NCI-H774 (cell line): ENCODE results near the gene STAG1.
"Not testable (repeated sequence)": the region's sequence is repeated elsewhere in the genome, so short reads cannot be mapped to it uniquely, and the experiment has no call there.

Source experiments
- DNase-seq: peaks from one replicate; lab custom pipeline; 2025; lab: John Stamatoyannopoulos, UW

The STAG1 gene

DNA sequence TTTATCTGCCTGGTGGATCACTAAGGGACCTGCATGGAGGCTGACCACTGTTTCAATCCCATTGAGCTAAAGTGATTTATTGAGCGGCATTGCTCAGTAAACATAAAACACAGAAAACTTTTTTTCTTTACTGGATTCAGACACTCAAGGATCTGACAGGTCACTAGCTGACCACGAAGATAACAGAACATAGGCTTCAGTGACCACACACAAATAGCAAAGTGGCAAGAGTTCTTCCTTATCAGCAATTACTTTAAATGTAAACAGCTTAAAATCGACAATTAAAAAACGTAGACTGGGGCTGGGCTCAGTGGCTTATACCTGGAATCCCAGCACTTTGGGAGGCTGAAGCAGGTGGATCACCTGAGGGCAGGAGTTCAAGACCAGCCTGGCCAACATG, 48.7 kb downstream of the STAG1 start:
- DNase-seq = no peak

DNA sequence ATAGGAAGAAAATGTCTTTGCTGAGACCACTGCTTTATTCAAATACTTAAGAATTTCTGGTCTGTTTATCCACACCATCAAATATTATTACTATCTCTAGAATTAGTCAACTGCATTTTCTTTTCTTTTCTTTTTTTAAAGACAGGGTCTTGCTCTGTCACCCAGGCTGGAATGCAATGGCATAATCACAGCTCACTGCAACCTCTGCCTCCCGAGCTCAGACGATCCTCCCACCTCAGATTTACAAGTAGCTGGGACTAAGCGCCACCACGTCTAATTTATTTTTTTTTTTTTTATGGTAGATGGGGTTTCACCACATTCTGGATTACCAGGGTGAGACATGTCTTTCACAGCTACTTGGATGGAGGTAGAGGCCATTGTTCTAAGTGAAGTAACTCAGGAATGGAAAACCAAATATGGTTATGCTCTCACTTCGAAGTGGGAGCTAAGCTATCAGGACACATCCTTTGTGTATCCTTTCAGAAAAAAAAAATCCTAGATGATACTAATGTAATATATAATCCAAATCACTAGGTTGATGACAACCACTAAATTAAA, 52.8 kb downstream of the STAG1 start:
- DNase-seq = no peak

DNA sequence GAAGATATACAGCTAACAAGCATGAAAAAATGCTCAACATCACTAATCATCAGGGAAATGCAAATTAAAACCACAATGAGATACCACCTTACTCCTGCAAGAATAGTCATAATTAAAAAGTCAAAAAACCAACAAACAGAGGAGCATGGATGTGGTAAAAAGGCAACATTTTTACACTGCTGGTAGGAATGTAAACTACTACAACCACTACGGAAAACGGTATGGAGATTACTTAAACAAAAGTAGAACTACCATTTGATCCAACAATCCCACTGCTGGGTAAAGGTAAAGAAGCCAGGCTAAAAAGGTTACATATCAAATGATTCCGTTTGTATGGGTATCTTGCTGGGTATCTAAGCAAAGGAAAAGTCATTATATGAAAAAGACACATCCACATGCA, 53.8 kb downstream of the STAG1 start:
- no peak for DNase-seq

DNA sequence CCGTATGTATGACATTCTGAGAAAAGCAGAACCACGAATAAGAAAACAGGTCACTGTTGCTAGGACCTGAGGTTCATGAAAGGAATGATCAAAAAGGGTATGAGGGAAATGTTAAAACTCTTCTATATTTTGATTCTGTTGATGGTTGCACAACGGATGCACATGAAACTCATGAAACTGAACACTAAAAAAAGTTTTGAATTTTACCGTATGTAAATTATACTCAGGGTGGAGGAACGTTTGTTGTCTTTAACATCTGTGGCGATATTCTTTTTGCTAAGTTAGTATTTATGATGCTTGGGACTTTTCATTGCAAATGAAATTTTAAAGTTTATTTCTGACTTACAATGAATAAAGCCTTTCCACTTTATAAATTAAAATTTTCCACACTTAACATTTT, 55.4 kb downstream of the STAG1 start:
- DNase-seq = no peak

DNA sequence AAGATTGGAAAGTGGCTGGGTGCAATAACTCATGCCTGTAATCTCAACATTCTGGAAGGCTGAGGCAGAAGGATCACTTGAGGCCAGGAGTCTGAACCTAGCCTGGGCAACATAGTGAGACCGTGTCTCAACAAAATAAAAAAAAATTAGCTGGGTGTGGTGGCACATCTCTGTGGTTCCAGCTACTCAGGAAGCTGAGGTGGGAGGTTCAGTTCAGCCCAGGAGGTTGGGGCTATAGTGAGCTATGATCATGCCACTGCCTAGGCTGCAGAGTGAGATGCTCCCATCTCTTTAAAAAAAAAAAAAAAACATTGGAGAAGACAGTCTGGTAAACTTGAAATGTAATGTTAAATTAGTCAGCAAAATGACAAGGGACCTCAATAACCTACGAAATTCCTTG, 57.9 kb downstream of the STAG1 start:
- no peak for DNase-seq

DNA sequence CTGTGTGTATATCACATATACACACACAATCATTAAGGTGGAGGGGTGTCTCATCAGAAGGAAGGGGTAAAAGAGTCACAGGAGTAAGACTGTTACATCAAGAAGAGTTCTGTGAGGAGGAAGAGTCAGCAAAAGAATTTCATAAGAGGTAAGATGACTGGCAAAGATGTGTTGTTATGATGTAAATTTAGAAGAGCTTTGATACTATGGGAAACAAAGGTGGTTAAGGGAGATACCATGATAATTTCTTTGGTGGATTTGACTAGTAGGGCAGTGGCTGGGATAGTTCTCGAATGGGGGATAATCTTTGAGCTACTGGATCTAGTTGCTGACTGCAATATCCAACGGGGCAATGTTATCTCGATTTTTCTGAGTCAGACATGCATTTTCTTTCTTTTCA, 61.6 kb downstream of the STAG1 start:
- DNase-seq = no peak

DNA sequence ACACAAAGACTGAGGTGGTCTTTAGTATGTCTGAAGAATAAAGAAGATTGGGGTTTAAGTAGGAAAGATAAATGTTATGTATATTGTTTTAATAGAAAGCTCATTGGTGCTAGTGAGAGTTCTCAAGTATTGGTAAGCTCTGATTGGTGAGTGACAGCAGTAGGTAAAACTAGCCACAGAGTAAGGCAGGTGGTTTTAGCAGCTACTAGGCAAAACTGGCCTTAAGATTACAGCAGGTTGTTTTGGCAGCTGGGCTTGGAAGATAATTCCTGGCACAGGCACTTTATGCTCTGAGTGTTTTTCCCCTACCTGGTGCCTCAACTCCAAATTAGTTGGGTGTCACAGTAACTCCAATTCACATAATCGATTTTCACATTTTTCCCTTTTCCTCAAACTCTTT, 66.3 kb downstream of the STAG1 start:
- no peak for DNase-seq

DNA sequence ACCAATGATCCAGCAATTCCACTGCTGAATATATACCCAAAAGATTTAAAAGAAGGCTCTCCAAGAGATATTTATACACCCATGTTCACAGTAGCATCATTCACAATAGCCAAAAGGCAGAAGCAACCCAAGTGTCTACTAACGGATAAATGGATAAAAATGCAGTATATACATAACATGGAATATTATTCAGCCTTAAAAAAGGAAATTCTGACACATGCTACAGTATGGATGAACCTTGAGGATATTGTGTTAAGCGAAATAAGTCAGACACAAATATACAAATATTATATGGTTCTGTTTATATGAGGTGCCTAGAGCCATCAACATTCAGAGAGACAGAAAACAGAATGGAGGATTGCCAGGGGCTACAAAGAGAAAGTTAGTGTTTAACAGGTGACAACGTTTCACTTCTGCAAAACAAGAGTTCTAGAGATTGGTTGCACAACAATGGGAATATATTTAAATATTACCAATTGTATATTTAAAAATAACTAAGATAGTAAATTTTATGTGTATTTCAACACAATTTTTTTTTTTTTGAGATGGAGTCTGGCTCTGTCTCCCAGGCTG, 69.4 kb downstream of the STAG1 start:
- DNase-seq = no peak

DNA sequence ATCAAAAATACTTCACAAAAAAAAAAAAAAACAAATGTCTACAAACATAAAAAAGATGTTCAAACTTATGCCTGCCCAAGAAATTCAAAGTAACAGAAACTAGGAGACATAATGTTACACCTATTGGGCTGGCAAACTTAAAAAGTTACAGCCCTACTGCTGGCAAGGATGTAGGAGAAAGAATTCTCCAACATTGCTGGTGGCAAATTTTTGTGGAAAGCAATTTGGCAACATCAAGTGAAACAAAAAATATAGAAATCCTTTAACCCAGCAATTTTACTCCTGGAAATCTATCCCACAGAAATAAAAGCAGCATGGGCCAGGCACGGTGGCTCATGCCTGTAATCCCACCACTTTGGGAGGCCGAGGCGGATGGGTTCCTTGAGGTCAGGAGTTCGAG, 73.2 kb downstream of the STAG1 start:
- no peak for DNase-seq

DNA sequence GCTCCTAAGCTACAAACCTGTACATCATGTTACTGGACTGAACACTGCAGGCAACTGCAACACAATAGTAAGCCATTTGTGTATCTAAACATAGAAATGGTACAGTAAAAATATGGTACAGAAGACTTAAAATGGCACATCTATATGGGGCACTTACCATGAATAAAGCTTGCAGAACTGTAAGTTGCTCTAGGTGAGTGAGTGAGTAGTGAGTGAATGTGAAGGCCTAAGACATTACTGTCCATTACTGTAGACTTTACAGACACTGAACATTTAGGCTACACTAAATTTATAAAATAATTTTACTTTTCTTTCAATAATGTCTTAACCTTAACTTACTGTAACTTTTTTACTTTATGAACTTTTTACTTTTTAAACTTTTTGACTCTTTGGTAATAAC, 76.2 kb downstream of the STAG1 start:
- no peak for DNase-seq

DNA sequence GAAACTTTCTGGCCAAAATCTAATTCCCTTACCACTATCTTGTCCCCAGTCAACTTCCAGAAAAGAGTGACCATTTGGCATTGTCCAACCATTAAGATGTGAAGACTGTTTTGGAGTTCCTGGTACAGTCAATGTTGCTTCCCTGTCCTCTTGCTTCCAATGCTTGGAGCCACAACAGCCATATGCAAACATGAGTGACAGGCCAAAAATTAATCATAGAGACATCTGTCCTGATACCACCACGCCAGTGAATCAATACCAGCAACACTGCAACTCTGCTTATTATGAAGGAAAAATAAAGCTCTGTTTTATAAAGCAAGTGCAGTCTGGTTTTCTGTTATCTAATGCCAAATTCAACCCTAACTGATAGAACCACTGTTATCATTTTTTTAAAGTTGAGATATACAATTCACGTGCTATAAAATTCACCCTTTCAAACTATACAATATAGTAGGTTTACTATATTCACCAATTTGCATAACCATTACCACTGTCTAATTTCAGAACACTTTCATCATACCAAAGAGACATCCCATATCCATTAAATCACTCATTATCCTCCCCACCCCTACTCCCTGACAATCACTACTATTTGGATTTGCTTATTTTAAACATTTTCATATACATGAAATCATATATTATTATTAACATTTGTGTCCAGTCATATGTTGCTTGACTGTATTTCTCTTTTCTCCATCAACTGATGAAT, 76.9 kb downstream of the STAG1 start:
- no peak for DNase-seq

DNA sequence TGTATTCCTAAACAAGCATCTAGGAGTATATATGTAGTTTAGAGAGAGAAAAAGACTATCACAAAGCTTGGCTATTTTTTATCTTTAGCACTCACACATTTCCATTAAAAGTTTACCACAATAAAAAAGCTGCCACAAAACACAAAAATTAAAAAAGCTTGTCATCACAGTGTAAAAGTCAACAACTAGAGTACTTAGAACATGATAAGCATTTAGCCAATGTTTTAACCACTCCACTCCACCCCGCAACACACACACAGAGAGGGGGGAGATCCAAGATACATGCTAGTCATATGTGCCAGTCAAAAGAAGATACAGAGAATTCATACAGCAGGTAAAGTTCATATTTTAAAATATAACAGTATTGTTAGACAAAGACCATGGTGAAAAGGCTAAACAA, 79.7 kb downstream of the STAG1 start:
- no peak for DNase-seq

DNA sequence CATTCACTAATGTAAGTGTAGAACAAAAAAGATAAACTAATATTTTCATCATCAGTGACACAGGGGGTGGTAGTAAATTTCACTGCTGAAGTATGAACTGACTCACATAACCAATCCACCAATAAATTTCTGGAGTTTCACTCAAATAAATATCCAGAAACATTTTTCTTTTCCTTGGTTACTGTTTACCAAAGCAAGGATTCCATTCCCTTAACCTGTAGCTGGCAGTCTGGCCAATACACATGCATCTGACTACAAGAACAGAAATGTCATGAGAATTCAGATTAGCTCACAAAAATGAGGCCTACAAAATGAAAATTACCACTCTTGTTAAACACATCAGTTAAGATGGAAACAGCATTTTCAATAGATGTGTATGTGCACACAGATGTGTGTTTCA, 80.3 kb downstream of the STAG1 start:
- no peak for DNase-seq

DNA sequence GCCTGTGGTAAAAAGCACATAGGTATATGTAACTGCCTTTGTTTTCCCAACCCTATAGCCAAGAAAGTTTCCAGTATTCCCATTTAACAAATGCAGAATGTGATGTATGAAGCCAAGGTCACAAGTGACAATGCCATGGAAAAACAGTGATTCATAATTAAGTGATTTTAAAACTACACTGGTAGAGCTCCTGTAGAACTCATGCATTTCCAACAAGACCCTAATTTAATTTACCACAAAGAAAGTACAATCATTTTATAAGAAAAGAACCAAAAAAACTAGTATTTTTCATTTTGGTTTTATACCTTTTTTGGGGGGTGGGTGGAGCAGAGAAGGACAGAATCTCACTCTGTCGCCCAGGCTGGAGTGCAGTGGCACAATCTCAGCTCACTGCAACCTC, 82.0 kb downstream of the STAG1 start:
- no peak for DNase-seq

DNA sequence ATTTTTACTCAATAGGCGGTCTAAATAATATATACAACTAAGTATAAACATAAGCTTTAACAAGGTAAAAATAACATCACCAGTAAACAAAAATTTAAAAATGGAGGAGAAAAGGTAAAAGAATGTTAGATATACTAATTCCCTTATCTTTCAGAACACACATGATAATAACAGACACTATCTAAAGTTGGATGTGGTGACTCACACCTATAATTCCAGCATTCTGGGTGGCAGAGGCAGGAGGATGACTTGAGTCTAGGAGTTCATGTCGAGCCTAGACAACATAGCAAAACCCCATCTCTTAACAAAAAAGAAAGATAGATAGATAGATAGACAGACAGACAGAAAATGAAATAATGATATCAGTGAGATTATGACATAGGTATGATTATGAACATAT, 85.1 kb downstream of the STAG1 start:
- DNase-seq = no peak

DNA sequence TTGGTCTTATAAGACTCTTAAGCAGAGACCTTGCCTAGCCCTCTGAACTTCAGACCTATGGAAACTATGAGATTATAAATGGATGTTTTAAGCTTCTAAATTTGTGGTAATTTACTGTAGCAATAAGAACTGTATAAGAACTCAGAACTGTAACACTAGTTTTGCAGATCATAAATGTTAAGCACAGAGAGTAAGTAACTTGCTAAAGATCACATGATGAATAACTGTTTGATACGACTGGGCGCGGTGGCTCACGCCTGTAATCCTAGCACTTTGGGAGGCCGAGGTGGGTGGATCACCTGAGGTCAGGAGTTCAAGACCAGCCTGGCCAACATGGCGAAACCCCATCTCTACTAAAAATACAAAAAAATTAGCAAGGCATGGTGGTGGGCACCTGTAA, 85.9 kb downstream of the STAG1 start:
- DNase-seq = not testable (repeated sequence)

DNA sequence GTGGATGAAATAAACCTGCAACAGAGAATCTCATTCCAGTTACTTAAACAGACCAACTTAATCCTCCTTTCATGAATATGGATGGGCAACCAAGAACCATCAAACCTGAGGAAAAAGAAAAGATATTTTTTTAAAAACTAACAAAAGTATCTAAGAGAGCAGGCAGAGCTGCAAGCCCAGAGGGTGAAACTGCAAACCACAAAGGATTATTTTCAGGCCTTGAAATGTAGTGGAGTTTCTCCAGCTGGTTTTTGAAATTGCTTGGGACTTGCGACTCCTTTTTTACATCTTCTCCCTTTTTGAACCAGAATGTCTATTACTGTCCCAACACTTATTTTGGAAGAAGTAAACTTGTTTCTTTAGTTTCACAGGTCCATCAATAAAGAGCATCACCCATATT, 87.4 kb downstream of the STAG1 start:
- DNase-seq = no peak

DNA sequence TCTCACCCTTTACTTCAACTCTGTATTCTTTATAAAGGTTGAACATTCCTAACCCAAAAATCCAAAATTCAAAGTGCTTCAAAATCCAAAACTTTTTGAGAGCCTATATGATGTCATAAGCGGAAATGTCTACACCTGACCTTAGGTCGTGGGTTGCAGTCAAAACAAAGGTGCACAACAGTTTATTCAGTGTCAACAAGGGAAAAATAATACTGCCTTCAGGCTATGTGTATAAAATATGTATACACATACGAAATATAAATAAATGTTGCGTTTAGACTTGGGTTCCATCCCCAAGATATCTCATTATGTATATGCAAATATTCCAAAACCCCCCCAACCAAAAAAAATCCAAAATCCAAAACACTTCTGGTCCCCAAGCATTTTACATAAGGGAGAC, 90.9 kb downstream of the STAG1 start:
- no peak for DNase-seq

DNA sequence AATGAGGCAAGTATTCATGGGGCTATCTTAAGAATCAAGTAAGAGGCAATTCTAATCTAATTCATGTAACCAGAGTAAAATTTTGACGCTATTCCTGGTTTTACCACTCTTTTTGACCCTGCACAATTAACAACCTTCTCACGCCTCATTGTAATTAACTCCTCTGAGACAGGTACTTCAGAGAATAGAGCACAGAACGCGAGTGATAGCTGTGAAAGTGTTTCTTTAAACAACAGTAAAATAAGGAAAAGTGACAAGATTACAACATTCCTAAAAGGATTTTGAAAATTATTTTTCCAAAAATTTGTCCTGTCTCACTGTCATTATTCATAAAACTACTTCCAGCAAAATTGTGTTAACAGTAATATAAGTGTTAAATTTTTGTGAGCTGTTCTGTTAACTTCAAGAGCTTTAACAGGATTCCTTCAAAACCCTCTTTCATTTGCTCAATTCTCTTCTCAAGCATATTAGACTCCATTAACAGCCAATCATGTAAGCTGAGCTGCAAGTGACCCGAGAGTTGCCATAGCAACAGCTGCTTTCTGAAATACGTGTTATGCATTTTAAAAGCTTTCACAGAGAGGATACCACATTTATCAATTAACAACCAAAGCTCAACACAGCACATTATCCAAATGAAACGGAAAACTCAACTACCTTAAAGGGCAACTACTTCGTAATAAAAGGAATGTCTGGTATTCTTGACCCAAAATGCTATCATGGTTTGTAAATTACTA, 93.1 kb downstream of the STAG1 start:
- peak; percentile 21 for DNase-seq

DNA sequence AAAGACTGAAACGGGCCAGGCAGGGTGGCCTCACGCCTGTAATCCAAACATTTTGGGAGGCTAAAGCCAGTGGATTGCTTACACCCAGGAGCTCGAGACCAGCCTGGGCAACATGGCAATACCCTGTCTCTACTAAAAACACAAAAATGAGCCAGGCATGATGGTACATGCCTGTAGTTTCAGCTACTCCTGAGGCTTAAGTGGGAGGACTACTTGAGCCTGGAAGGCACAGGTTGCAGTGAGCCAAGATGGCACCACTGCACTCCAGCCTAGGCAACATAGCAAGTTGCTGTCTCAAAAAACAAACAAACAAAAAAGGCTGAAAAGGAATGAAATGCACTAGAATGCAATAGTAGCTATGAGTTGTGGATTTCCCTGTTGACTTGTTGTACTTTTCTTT, 94.7 kb downstream of the STAG1 start:
- no peak for DNase-seq

DNA sequence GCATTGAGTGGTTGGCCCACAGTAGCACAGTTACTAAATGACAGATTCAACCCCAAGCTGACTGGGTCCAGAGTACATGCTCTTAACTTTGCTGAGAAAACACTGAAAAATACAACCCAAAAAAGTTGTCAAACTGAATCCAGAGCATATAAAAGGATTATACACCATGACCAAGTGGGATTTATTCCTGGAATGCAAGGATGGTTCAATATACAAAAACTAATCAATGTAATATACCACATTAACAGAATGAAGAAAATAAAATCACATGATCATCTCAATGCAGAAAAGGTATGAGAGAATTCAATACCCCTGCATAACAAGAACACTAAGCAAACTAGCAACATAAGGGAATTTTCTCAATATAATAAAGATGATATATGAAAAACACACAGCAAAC, 98.5 kb downstream of the STAG1 start:
- no peak for DNase-seq

DNA sequence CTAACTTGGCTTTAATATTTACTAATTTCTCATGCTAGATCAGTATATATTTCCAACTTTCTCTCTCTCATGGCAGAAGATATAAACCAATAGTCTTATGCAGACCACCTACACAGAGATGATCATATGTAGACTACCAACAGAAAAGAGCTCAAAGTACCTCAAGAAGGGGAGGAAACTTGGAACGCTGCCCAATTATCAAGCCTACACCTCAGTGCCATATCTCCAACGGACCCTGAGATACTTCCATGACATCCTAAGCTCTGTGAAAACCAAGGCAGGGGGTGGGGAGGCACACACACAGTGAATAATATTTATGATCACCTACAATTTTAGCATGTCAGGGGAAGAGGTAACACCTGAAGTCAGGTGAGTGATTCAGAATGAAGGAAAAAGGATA, 100.6 kb downstream of the STAG1 start:
- DNase-seq = no peak

DNA sequence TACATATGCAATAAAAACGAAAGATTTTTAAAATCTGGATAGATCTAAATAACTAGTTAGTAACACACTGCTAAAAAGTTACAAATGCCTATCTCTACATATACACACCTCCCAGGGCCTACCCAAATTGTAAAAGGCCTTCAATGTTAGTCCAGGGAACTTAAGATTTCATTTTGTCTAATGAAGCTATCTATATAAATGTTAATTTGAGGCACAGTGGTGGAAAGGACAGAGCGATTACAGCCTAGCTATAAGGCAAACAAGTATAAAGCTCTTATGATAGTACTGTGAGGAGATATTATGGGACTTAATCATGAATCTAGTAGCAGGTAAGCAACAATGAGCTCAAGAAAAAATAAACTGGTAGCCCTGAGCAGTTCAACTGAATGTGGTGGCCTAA, 101.7 kb downstream of the STAG1 start:
- DNase-seq = no peak
